ENCODE data around the gene LYRM4.
A peak's percentile ranks its signal among the peaks of the same experiment; 100 is the strongest.

The LYRM4 gene

DNA sequence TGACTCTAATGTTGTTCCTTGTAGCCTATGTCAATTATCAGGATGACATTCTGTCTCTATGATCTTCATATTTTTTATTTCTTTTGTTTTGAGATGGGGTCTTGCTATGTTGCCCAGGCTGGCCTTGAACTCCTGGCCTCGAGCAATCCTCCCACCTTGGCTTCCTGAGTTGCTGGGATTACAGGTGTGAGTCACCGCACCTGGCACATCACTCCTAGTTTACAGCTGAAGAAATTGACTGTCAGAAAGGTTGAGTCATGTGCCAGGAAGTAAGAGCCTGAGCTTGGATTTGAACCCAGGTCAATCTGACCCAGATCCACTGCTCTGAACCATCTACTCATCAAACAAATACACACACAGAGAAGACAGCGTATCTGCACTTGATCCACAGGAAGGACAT lies 161.2 kb downstream of the LYRM4 start:
- Mint-ChIP-seq H3K36me3 (ENCODE audit: low read depth) (no peaks in the 10 kb centered on the region), H3K4me1 (ENCODE audit: low read depth) (no peaks in the 10 kb centered on the region), H3K9me3 (no peaks in the 10 kb centered on the region), H3K27me3 (no peaks in the 10 kb centered on the region), H3K4me3 (no peak overlapping the region), H3K27ac (no peak overlapping the region)

DNA sequence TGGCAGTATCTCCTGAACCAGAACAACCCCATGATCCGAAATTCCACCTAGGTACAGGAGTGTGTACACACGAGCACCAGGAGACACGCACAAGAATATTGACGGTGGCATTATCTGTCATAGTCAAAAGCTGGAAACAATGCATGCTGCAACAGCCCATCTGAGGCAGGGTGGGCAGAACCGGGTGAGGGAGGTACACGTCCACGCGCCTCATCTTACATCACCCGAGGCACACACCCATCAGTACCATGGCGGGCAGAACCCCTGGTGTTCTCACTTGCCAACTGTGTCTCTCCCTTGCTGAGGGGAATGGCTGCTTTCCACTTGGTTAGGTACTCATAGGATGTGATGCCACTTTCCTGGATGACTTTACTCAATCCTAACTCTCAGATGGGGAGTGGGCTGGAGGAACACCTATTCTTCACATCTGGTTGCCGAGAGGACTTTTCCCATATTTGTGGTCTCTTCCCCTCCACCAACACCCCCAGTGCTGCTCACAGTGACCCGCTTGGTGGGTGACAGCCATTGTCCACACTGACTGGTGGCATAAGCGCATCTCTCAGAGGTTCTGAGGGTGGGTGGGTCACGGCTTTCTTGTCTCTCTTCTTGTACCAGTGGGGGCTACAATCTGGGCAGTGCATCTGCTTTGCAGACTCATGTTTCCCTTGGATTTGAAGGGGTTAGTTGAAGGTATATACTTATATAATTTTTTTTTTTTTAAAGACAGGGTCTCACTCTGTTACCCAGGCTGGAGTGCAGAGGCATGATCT lies 162.1 kb downstream of the LYRM4 start:
- Mint-ChIP-seq H3K36me3 (ENCODE audit: low read depth) (no peaks in the 10 kb centered on the region), H3K9me3 (no peaks in the 10 kb centered on the region), H3K27ac (no peak overlapping the region)

GRCh38 chr6:5096482-5096881 lies 164.3 kb downstream of the LYRM4 start:
- no peaks in the 10 kb centered on the region for H3K4me1 Mint-ChIP-seq (ENCODE audit: low read depth)
- H3K4me3 Mint-ChIP-seq: no peak overlapping the region
- no peak overlapping the region for H3K27ac Mint-ChIP-seq
- no peaks in the 10 kb centered on the region for H3K9me3 Mint-ChIP-seq
- peaks cover 10% of the 10 kb centered on the region for H3K27me3 Mint-ChIP-seq
- no peaks in the 10 kb centered on the region for H3K36me3 Mint-ChIP-seq (ENCODE audit: low read depth)

More for the DNA sequence above, 162.1 kb downstream of the LYRM4 start:
- H3K4me3 Mint-ChIP-seq: no peak overlapping the region
- H3K4me1 Mint-ChIP-seq (ENCODE audit: low read depth): no peaks in the 10 kb centered on the region
- H3K27me3 Mint-ChIP-seq: no peaks in the 10 kb centered on the region

DNA sequence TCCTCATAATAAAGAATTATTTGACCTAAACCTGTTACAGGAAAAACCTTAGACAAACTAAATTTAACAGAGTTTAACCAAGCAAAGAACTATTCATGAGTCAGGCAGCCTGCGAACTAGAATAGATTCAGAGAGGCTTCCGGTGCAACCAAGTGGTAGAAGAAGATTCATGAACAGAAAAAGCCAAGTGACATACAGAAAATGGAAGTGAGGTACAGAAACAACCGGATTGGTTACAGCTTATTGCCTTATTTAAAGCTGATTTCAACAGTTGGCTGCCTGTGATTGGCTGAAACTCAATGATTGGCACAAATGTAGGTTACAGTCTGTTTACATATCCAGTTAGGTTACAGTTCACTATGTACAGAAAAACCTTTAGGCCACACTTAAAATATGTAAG lies 165.5 kb downstream of the LYRM4 start:
- H3K9me3 Mint-ChIP-seq: no peaks in the 10 kb centered on the region
- H3K27me3 Mint-ChIP-seq: peaks cover 13% of the 10 kb centered on the region
- H3K4me3 Mint-ChIP-seq: no peak overlapping the region
- no peak overlapping the region for H3K27ac Mint-ChIP-seq
- H3K4me1 Mint-ChIP-seq (ENCODE audit: low read depth): no peaks in the 10 kb centered on the region
- H3K36me3 Mint-ChIP-seq (ENCODE audit: low read depth): no peaks in the 10 kb centered on the region

GRCh38 chr6:5094327-5094726 lies 166.4 kb downstream of the LYRM4 start:
- no peaks in the 10 kb centered on the region for H3K9me3 Mint-ChIP-seq
- H3K36me3 Mint-ChIP-seq (ENCODE audit: low read depth): no peaks in the 10 kb centered on the region
- peaks cover 21% of the 10 kb centered on the region for H3K27me3 Mint-ChIP-seq
- H3K4me1 Mint-ChIP-seq (ENCODE audit: low read depth): no peaks in the 10 kb centered on the region
- H3K27ac Mint-ChIP-seq: no peak overlapping the region
- no peak overlapping the region for H3K4me3 Mint-ChIP-seq

GRCh38 chr6:5093231-5094015 lies 167.3 kb downstream of the LYRM4 start:
- Mint-ChIP-seq H3K27me3 (peaks cover 25% of the 10 kb centered on the region), H3K4me3 (no peak overlapping the region), H3K4me1 (ENCODE audit: low read depth) (no peaks in the 10 kb centered on the region), H3K27ac (no peak overlapping the region), H3K9me3 (no peaks in the 10 kb centered on the region), H3K36me3 (ENCODE audit: low read depth) (no peaks in the 10 kb centered on the region)

- Mint-ChIP-seq H3K27ac (no peak overlapping the region), H3K27me3 (peaks cover 39% of the 10 kb centered on the region), H3K9me3 (no peaks in the 10 kb centered on the region), H3K4me3 (no peak overlapping the region), H3K4me1 (ENCODE audit: low read depth) (no peaks in the 10 kb centered on the region), H3K36me3 (ENCODE audit: low read depth) (no peaks in the 10 kb centered on the region)
Observed at GRCh38 chr6:5091210-5092069, 169.3 kb downstream of the LYRM4 start.

DNA sequence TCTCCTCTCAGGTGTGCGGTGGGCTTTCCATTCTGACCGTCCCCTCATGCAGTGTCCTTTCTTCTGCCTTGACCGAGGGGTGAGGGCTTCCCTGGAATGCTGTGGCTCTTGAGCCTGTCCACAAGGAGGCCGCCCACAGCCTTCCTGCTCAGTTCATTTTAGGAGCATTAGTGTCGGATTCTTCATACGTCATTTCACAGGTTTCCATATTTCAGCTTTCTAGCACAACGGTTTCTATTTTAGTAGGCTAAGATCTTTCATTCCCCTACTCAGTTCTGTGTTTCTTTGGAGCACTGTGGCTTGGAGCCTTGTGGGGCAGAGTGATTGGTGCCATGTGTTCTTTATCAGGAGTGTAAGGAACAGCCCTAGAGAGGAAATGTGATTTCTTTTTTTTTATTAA lies 170.1 kb downstream of the LYRM4 start:
- Mint-ChIP-seq H3K27ac (no peak overlapping the region), H3K4me1 (ENCODE audit: low read depth) (no peaks in the 10 kb centered on the region), H3K27me3 (peaks cover 42% of the 10 kb centered on the region)

GRCh38 chr6:5089481-5090438 lies 171.0 kb downstream of the LYRM4 start:
- Mint-ChIP-seq H3K4me3 (no peak overlapping the region), H3K27me3 (peaks cover 44% of the 10 kb centered on the region), H3K36me3 (ENCODE audit: low read depth) (no peaks in the 10 kb centered on the region), H3K4me1 (ENCODE audit: low read depth) (no peaks in the 10 kb centered on the region), H3K27ac (no peak overlapping the region), H3K9me3 (no peaks in the 10 kb centered on the region)

More for the DNA sequence above, 170.1 kb downstream of the LYRM4 start:
- Mint-ChIP-seq H3K9me3 (no peaks in the 10 kb centered on the region), H3K4me3 (no peak overlapping the region), H3K36me3 (ENCODE audit: low read depth) (no peaks in the 10 kb centered on the region)

DNA sequence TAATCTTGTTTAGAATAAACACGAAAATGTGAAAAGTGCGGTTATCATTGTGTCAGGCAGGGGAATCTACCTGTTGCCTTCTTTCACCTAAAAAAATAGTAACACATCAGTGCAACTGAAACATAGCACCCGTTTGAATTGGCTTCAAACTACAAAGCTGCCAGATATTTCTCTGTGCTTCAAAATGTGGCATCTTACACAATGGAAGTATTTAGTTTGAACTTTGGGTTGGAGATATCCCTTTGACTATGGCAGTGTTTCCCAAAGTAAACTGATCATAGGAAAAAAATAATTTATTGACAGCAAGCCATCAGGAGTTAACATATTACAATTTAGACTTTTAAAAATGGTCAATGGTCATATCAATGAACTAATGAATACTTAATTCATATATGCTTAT lies 172.0 kb downstream of the LYRM4 start:
- H3K4me3 Mint-ChIP-seq: no peak overlapping the region
- no peaks in the 10 kb centered on the region for H3K36me3 Mint-ChIP-seq (ENCODE audit: low read depth)
- peaks cover 49% of the 10 kb centered on the region for H3K27me3 Mint-ChIP-seq
- H3K4me1 Mint-ChIP-seq (ENCODE audit: low read depth): no peaks in the 10 kb centered on the region
- H3K27ac Mint-ChIP-seq: no peak overlapping the region
- H3K9me3 Mint-ChIP-seq: no peaks in the 10 kb centered on the region

DNA sequence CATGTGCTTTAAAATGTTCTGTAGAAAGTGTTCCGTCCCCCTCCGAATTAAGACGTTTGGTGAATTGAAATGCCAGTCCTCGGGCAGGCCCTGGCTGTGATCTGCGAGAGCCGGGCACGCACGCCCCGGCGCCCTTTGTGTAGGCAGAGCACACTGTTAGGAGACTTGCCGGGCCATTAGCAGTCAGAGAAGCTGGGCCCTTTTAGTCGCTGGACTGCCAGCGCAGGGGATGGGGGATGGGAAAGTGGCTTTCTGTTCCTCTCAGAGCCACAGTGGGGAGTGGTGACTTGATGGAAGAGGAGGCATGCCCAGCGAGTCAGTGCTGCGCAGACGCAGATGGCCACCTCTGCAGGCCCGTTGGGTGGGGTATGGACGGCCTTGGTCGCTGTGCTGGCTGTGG lies 173.4 kb downstream of the LYRM4 start:
- H3K4me1 Mint-ChIP-seq (ENCODE audit: low read depth): no peaks in the 10 kb centered on the region
- peaks cover 56% of the 10 kb centered on the region for H3K27me3 Mint-ChIP-seq
- H3K27ac Mint-ChIP-seq: no peak overlapping the region
- no peaks in the 10 kb centered on the region for H3K36me3 Mint-ChIP-seq (ENCODE audit: low read depth)
- H3K4me3 Mint-ChIP-seq: peak overlapping the region; percentile 3
- no peaks in the 10 kb centered on the region for H3K9me3 Mint-ChIP-seq

GRCh38 chr6:5086294-5086890 lies 174.4 kb downstream of the LYRM4 start:
- Mint-ChIP-seq H3K27ac (no peak overlapping the region), H3K27me3 (peaks cover 56% of the 10 kb centered on the region), H3K4me1 (ENCODE audit: low read depth) (no peaks in the 10 kb centered on the region), H3K36me3 (ENCODE audit: low read depth) (no peaks in the 10 kb centered on the region), H3K9me3 (no peaks in the 10 kb centered on the region), H3K4me3 (no peak overlapping the region)

DNA sequence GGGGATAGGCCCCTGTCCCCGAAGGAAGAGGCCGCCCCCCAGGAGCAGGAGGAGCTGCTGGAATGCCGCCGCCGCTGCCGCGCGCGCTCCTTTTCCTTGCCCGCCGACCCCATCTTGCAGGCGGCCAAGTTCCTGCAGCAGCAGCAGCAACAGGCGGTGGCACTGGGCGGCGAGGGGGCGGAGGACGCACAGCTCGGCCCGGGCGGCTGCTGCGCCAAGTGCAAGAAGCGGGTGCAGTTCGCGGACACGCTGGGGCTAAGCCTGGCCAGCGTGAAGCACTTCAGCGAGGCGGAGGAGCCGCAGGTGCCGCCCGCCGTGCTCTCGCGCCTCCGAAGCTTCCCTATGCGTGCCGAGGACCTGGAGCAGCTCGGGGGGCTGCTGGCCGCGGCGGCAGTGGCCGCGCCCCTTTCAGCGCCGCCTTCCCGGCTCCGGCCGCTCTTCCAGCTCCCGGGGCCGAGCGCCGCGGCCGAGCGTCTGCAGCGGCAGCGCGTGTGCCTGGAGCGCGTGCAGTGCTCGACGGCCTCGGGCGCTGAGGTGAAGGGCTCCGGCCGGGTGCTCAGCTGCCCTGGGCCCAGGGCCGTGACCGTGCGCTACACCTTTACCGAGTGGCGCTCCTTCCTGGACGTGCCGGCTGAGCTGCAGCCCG lies 175.0 kb downstream of the LYRM4 start:
- H3K9me3 Mint-ChIP-seq: no peaks in the 10 kb centered on the region
- H3K4me3 Mint-ChIP-seq: no peak overlapping the region
- peaks cover 54% of the 10 kb centered on the region for H3K27me3 Mint-ChIP-seq
- no peaks in the 10 kb centered on the region for H3K4me1 Mint-ChIP-seq (ENCODE audit: low read depth)
- no peak overlapping the region for H3K27ac Mint-ChIP-seq
- no peaks in the 10 kb centered on the region for H3K36me3 Mint-ChIP-seq (ENCODE audit: low read depth)

Data from stimulated activated naive CD8-positive, alpha-beta T cell treated with anti-CD3 and anti-CD28 coated beads, Interleukin-15, Interleukin-2, amounts not matched to agents 100 ng/mL and 50 ng/mL, for 24 hours (primary cell).